Endodermal cell (in vitro differentiated cells): ENCODE data around the gene AOPEP. TPM values are rescaled to one million over a fixed set of nuclear protein-coding genes. Genes with fewer than 3 reads are reported as not detected.
"Not testable (repeated sequence)": the region's sequence is repeated elsewhere in the genome, so short reads cannot be mapped to it uniquely, and the experiment has no call there.

Experiments used
- DNase-seq: peaks from one replicate; pipeline ENCODE4 v3.0.0-alpha.2; 2017
- H3K27ac ChIP-seq: 2 replicates; pipeline ENCODE4 v1.5.1; 2013; ENCODE audit warnings: mild to moderate bottlenecking, low read depth, low read length, moderate library complexity
- H3K27me3 ChIP-seq: 2 replicates; pipeline ENCODE4 v1.6.1; 2013; ENCODE audit warnings: mild to moderate bottlenecking, low read length, moderate library complexity; ENCODE audit not compliant: insufficient read depth, control insufficient read depth, poor library complexity, severe bottlenecking
- H3K36me3 ChIP-seq: 2 replicates; pipeline ENCODE4 v1.7.0; 2013; ENCODE audit warnings: mild to moderate bottlenecking, low read length, moderate library complexity; ENCODE audit not compliant: control insufficient read depth, insufficient read depth
- H3K4me1 ChIP-seq: one replicate; pipeline ENCODE4 v1.7.0; 2013; ENCODE audit warnings: low read length; ENCODE audit not compliant: control insufficient read depth, insufficient read depth
- H3K4me3 ChIP-seq: 2 replicates; pipeline ENCODE4 v1.5.1; 2013; ENCODE audit warnings: mild to moderate bottlenecking, low read length, moderate library complexity
- H3K9ac ChIP-seq: 2 replicates; pipeline ENCODE4 v1.6.1; 2013; ENCODE audit warnings: mild to moderate bottlenecking, low read length, moderate library complexity; ENCODE audit not compliant: poor library complexity, severe bottlenecking; ENCODE audit errors: extremely low read depth
- H3K9me3 ChIP-seq: 2 replicates; pipeline ENCODE4 v1.6.1; 2013; ENCODE audit warnings: mild to moderate bottlenecking, low read length, moderate library complexity; ENCODE audit not compliant: control insufficient read depth
- H3K27ac Mint-ChIP-seq: 2 replicates; pipeline ENCODE4 v1.8.0; 2020; ENCODE audit warnings: mixed read lengths
- H3K27me3 Mint-ChIP-seq: 2 replicates; pipeline ENCODE4 v1.8.0; 2021; ENCODE audit warnings: mild to moderate bottlenecking, mixed read lengths; ENCODE audit not compliant: insufficient read depth
- H3K36me3 Mint-ChIP-seq: 2 replicates; pipeline ENCODE4 v1.8.0; 2020; ENCODE audit warnings: low read depth, mixed read lengths
- H3K4me1 Mint-ChIP-seq: 2 replicates; pipeline ENCODE4 v1.8.0; 2020; ENCODE audit warnings: mixed read lengths
- H3K4me3 Mint-ChIP-seq: 2 replicates; pipeline ENCODE4 v1.8.0; 2020; ENCODE audit warnings: mild to moderate bottlenecking, moderate library complexity, mixed read lengths
- H3K9me3 Mint-ChIP-seq: 2 replicates; pipeline ENCODE4 v1.8.0; 2020; ENCODE audit warnings: mild to moderate bottlenecking, mixed read lengths
- WGBS, 2 experiments: methylation state at CpG; one replicate each; pipeline versions ENCODE4 v1.1.5 to v1.1.7; 2013; ENCODE audit warnings: missing lambda C conversion rate in 2 of 2, mixed read lengths in 1 of 2; ENCODE audit not compliant: insufficient coverage in 1 of 2, insufficient read length in 1 of 2; 5-methylcytosine and 5-hydroxymethylcytosine counted together
- total RNA-seq, 2 donors: library from RNA; stranded (reverse); fragmentation: NEBNext Ultra II Directional in 1 of 2; extraction: Animal tissue kit (Norgen Biotek cat#: 25700) in 1 of 2; gene quantifications; 2 replicates in 1 of 2; 3 replicates in 1 of 2; pipeline ENCODE4 v1.2.1, GENCODE V29; 2021
- TF ChIP-seq, protein P1 (sequence below): fragments of 200-600 bp; sonication (generic); conservative IDR thresholded peaks from 2 replicates; pipeline ENCODE4 v1.5.0; 2021; ENCODE audit warnings: antibody characterized with exemption, mild to moderate bottlenecking

AOPEP gene
- total RNA-seq, 2 donors from 2014 or later: 23.4 to 33.7 TPM

DNA sequence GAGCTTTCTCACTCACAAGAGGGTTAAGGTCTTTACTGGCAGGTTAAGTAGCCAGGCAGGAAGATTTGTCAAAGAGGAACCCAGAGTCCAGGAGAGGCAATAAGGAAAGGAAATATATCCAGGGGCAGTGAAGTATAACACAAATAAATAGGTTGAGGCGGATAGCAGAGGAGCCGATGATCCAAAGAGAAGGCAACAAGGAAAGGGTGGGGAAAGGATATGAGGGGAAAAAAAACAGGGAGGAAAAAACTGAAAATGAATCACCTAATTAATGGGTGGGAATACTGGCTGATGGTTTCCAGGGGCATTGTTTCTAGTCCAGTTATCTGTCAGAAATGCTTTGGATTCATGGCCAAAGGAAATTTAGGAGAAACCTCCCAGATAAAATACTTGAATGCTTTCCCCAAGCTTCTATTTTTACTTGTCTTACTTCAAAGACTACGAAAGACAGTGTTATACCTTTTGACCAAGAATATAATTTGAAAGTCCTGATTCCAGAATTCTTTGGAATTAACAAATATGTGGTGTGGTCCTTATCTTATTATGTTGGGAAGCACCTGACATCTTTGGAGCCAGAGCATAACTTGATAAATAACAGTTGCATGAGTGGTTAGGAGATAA is 146.5 kb downstream of the AOPEP start:
- no peak for DNase-seq
- no peaks in the 10 kb centered on the region for H3K36me3 Mint-ChIP-seq
- Histone ChIP-seq H3K9ac (no peak overlapping the region), H3K27ac (no peak overlapping the region), H3K36me3 (no peaks in the 10 kb centered on the region), H3K27me3 (no peaks in the 10 kb centered on the region), H3K4me1 (no peaks in the 10 kb centered on the region), H3K9me3 (no peaks in the 10 kb centered on the region), H3K4me3 (no peak overlapping the region)
- TF ChIP-seq, protein P1, sequence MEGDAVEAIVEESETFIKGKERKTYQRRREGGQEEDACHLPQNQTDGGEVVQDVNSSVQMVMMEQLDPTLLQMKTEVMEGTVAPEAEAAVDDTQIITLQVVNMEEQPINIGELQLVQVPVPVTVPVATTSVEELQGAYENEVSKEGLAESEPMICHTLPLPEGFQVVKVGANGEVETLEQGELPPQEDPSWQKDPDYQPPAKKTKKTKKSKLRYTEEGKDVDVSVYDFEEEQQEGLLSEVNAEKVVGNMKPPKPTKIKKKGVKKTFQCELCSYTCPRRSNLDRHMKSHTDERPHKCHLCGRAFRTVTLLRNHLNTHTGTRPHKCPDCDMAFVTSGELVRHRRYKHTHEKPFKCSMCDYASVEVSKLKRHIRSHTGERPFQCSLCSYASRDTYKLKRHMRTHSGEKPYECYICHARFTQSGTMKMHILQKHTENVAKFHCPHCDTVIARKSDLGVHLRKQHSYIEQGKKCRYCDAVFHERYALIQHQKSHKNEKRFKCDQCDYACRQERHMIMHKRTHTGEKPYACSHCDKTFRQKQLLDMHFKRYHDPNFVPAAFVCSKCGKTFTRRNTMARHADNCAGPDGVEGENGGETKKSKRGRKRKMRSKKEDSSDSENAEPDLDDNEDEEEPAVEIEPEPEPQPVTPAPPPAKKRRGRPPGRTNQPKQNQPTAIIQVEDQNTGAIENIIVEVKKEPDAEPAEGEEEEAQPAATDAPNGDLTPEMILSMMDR: no peak
- peaks cover 4% of the 10 kb centered on the region for H3K4me1 Mint-ChIP-seq
- WGBS, 2 experiments: 95 to 100% methylated on average over 2 to 3 of the region's 3 CpGs
- H3K27me3 Mint-ChIP-seq: no peaks in the 10 kb centered on the region
- H3K27ac Mint-ChIP-seq: no peak overlapping the region
- H3K9me3 Mint-ChIP-seq: no peaks in the 10 kb centered on the region
- no peak overlapping the region for H3K4me3 Mint-ChIP-seq

DNA sequence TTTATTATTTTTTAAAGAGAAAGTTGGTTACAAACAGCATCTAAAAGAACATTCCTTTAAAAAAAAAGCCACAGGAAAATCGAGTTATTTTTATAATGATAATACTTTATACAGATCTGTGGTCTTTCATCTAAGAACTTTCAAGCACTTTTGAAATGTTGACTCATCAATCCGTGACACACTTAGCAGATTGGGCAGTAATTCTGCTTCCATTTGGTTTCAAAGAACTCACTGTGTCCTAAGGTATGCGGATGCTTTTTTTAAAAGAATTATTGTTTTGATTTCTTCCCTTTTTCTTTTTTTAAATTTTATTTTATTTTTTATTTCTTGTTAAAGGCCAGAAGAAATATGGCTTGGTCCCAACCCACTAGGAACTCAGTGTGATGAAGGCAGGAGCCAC is 147.8 kb downstream of the AOPEP start:
- Histone ChIP-seq H3K9me3 (no peaks in the 10 kb centered on the region), H3K4me1 (no peaks in the 10 kb centered on the region), H3K27ac (no peak overlapping the region), H3K27me3 (no peaks in the 10 kb centered on the region), H3K9ac (no peak overlapping the region), H3K4me3 (no peak overlapping the region), H3K36me3 (no peaks in the 10 kb centered on the region)
- no peaks in the 10 kb centered on the region for H3K27me3 Mint-ChIP-seq
- no peak overlapping the region for H3K4me3 Mint-ChIP-seq
- TF ChIP-seq, protein P1: no peak
- H3K36me3 Mint-ChIP-seq: no peaks in the 10 kb centered on the region
- no peak for DNase-seq
- WGBS, 2 experiments: 78 to 100% methylated on average over 1 to 2 of the region's 3 CpGs
- H3K27ac Mint-ChIP-seq: no peak overlapping the region
- H3K9me3 Mint-ChIP-seq: no peaks in the 10 kb centered on the region
- H3K4me1 Mint-ChIP-seq: peaks cover 2% of the 10 kb centered on the region

DNA sequence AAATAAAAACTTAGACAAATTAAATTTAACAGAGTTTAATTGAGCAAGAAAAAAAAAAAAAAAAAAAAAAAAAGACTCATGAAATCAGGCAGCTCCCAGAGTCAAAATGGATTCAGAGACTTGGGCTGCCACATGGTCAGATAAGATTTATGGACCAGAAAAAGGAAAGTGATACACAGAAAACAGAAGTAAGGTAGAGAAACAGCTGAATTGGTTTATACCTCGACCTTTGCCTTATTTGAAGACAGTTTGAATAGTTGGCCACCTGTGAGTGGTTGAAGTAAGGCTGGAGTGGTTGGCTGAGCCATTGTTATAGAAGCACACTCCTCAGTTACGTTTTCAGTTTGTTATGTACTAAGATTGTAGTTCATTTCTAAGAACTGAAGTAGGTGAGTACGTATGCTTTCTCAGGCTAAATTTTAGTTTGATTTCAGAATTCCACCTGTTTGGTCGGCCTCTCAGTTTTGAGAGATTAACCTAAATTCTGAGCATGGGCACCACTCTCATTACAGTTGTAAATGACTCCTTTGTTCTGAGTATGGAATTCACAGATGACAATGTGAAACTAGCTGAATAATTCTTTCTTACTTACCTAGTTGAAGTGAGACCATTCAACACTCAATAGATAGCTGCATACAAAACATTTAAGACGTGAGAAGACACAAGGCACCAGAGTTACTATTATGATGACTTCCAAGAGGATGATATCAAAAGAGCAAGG is 149.0 kb downstream of the AOPEP start:
- H3K36me3 ChIP-seq: no peaks in the 10 kb centered on the region
- H3K27ac Mint-ChIP-seq: no peak overlapping the region
- H3K27me3 Mint-ChIP-seq: no peaks in the 10 kb centered on the region
- no peak overlapping the region for H3K4me3 Mint-ChIP-seq
- no peaks in the 10 kb centered on the region for H3K27me3 ChIP-seq
- DNase-seq: no peak
- H3K27ac ChIP-seq: no peak overlapping the region
- H3K4me1 Mint-ChIP-seq: no peaks in the 10 kb centered on the region
- H3K9ac ChIP-seq: no peak overlapping the region
- H3K9me3 ChIP-seq: no peaks in the 10 kb centered on the region
- no peak overlapping the region for H3K4me3 ChIP-seq
- H3K9me3 Mint-ChIP-seq: no peaks in the 10 kb centered on the region
- H3K36me3 Mint-ChIP-seq: no peaks in the 10 kb centered on the region
- H3K4me1 ChIP-seq: no peaks in the 10 kb centered on the region
- TF ChIP-seq, protein P1: no peak
- 84 to 95% methylated on average over 3 to 5 of the region's 5 CpGs for WGBS, 2 experiments

DNA sequence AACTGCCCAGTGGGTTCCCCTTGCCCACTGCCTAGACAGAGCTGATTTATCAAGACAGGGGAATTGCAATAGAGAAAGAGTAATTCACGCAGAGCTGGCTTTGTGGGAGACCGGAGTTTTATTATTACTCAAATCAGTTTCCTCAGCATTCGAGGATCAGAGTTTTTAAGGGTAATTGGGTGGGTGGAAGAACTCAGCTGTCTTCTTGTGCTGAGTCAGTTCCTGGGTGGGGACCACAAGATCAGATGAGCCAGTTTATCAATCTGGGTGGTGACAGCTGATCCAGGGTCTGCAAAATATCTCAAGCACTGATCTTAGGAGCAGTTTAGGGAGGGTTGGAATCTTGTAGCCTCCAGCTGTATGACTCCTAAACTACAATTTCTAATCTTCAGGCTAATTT is 152.3 kb downstream of the AOPEP start:
- H3K4me1 ChIP-seq, H3K4me1 Mint-ChIP-seq, H3K4me3 ChIP-seq, H3K36me3 Mint-ChIP-seq, H3K9ac ChIP-seq, H3K27me3 ChIP-seq, DNase-seq, H3K27ac ChIP-seq, H3K27me3 Mint-ChIP-seq, H3K4me3 Mint-ChIP-seq, H3K27ac Mint-ChIP-seq, H3K9me3 Mint-ChIP-seq, H3K36me3 ChIP-seq, H3K9me3 ChIP-seq: not testable (repeated sequence)
- WGBS, 2 experiments: 89% methylated on average over 3 of the region's 3 CpGs; no CpG with 5 or more reads in 1 of the 2 experiments
